Measurements from ENCODE around the gene KIAA0825.

KIAA0825 gene

DNA sequence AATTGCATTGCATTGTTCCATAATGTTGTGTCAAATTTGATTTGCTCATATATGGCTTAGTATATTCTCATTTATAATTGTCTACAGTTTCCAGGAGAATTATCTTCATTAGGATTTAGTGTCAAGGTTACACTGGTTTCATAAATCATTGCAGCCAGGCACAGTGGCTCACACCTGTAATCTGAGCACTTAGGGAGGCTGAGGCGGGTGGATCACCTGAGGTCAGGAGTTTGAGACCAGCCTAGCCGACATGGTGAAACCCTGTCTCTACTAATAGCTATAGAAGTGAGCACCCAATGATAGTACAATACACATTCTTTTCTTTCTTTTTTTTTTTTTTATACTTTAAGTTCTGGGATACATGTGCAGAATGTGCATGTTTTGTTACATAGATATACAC, 282.5 kb downstream of the KIAA0825 start:
- TF ChIP-seq CTCF (IDR thresholded peaks at IDR 0.05; ENCODE audit: borderline replicate concordance, control extremely low read depth, extremely low read depth, insufficient read depth, missing control alignments) = no peak
- DNase-seq (ENCODE audit: low spot score) = no peak
- in situ Hi-C loops (cut with MboI; ENCODE audit: low sequenced_read_pairs, unreplicated experiment) = no loop called here

- in situ Hi-C loops (cut with MboI; ENCODE audit: low sequenced_read_pairs, unreplicated experiment) = no loop called here
- TF ChIP-seq CTCF (IDR thresholded peaks at IDR 0.05; ENCODE audit: borderline replicate concordance, control extremely low read depth, extremely low read depth, insufficient read depth, missing control alignments) = no peak
- DNase-seq (ENCODE audit: low spot score) = no peak
These were observed 289.3 kb downstream of the KIAA0825 start for GRCh38 chr5:94329115-94329514.

DNA sequence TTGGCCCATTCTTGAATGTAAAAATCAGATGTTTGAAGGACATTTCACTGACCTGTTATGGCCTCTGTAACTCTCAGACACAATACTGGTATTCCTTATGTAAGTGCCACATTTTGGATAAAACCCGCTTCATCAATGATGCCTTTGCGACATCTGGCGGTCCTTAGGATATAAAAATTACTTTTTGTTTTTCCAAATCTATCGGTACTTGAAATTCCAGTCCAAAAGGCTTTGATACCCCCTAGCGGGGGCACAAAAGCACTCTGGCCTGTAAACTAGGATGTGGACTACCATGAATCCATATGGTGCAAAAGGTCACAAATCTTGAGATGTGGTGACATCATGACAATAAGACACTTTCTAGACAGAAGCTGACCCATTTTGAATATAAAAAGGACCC, 291.8 kb downstream of the KIAA0825 start:
- no peak for DNase-seq (ENCODE audit: low spot score)
- in situ Hi-C loops (cut with MboI; ENCODE audit: low sequenced_read_pairs, unreplicated experiment) = no loop called here
- TF ChIP-seq CTCF (IDR thresholded peaks at IDR 0.05; ENCODE audit: borderline replicate concordance, control extremely low read depth, extremely low read depth, insufficient read depth, missing control alignments) = no peak

DNA sequence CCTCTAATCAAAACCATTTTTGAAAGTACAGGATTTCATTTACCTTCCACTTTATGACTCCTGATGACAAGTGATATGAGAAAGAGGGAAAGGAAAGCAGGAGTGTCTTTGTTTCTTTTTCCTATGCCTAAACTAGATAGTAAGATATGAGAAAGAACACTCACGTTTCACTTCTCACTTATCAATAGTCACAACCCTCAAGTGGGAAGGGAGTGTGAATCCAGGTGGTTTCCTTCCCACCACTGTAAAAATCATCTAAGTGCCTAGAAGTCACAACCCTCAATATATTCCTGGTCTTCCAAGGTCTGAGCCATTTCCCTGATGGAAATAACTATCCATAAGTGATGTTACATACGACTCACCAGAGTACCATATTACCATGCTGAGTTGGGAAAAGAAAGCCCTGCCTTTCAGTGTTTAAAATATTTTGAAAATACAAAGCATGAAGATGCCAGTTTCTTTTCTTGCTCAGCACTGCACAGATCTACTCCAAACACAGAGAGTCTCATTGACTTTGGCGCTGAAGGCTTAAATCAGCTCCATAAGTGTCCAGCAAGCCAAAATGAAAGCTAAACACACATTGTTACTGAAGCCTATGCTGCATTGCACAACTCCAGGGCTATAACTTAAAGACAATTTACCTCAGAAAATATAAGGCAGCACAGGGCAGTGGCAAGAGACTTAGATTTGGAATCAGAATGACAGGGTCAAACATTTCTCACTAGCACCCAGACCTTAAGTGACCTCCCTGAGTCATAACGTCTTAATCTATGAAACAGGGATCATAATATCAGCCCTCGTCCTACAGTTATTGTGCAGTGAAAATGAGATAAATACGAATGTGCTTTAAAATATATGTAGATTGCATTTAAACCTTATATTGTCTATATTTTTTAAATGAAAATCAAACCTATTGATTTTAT, 301.2 kb downstream of the KIAA0825 start:
- no peak for TF ChIP-seq CTCF (IDR thresholded peaks at IDR 0.05; ENCODE audit: borderline replicate concordance, control extremely low read depth, extremely low read depth, insufficient read depth, missing control alignments)
- DNase-seq (ENCODE audit: low spot score) = no peak
- in situ Hi-C loops (cut with MboI; ENCODE audit: low sequenced_read_pairs, unreplicated experiment) = no loop called here

- in situ Hi-C loops (cut with MboI; ENCODE audit: low sequenced_read_pairs, unreplicated experiment) = no loop called here
- no peak for TF ChIP-seq CTCF (IDR thresholded peaks at IDR 0.05; ENCODE audit: borderline replicate concordance, control extremely low read depth, extremely low read depth, insufficient read depth, missing control alignments)
These were observed 303.8 kb downstream of the KIAA0825 start for GRCh38 chr5:94314460-94315131.

GRCh38 chr5:94313696-94314095, 304.7 kb downstream of the KIAA0825 start:
- in situ Hi-C loops (cut with MboI; ENCODE audit: low sequenced_read_pairs, unreplicated experiment) = no loop called here
- no peak for TF ChIP-seq CTCF (IDR thresholded peaks at IDR 0.05; ENCODE audit: borderline replicate concordance, control extremely low read depth, extremely low read depth, insufficient read depth, missing control alignments)
- DNase-seq (ENCODE audit: low spot score) = no peak

More at GRCh38 chr5:94314460-94315131, 303.8 kb downstream of the KIAA0825 start:
- DNase-seq (ENCODE audit: low spot score) = no peak
